AG09319 (cell line): ENCODE results near the gene ZP2.
"Not testable (repeated sequence)": the region's sequence is repeated elsewhere in the genome, so short reads cannot be mapped to it uniquely, and the experiment has no call there.

ENCODE experiments used
- DNase-seq: peaks from one replicate; pipeline ENCODE4 v3.0.0-alpha.2; 2010; ENCODE audit warnings: low read depth; ENCODE audit errors: extremely low read depth
- TF ChIP-seq, protein P1 (sequence below): IDR thresholded peaks from 2 replicates; pipeline ENCODE4 v1.5.1; 2011; ENCODE audit warnings: low read depth, mild to moderate bottlenecking, inconsistent platforms, low read length, moderate library complexity

Gene ZP2

DNA sequence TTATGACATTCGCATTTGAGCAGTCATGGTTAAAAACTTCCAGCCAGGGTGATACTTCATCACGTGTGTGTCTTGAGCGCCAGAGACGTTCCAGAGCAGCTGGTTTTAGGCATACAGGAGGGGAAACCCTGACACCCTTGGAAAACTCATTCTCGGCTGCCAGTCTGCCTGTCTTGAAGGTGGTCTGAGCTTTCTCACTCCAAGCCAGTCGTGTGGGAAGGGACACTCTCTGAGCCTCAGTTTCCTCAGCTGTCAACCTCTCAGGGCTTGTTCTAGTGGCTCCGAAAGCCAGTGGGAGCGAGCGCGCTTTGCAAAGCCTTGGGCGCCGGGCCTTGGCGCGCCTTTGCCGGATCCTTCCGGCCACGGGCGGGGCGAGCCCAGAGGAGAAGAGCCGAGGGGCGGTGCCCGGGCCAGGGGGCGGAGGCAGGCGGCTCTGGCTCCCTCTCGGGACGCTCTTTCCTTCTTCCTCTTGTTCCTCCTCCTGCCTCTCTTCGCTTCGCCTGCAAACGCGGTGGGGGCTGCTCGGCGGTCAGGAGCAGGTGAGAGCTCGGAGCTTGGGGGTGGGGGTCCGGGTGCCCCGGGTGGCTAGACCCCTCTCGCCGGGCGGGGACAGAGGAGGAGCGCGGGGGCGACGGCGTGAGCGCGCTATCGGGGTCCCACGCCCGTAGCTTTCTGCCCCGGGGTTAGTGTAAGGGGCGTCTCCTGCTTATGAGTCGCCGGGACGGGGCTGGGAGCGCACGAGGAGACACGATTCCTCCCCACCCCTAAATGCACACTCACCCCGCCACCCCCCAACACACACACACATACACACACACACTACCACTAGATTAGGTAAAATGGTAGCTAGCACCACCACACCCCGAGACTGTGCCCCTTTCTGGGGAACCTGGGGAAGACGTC, 52.9 kb downstream of the ZP2 start, which contains the start of gene LDAF1:
LDAF1 (plus strand) TSS at position 467 of the 903 bp plus-strand sequence. CDS start 2,509 bp downstream, outside the sequence.
- no peak for DNase-seq
- TF ChIP-seq, protein P1, sequence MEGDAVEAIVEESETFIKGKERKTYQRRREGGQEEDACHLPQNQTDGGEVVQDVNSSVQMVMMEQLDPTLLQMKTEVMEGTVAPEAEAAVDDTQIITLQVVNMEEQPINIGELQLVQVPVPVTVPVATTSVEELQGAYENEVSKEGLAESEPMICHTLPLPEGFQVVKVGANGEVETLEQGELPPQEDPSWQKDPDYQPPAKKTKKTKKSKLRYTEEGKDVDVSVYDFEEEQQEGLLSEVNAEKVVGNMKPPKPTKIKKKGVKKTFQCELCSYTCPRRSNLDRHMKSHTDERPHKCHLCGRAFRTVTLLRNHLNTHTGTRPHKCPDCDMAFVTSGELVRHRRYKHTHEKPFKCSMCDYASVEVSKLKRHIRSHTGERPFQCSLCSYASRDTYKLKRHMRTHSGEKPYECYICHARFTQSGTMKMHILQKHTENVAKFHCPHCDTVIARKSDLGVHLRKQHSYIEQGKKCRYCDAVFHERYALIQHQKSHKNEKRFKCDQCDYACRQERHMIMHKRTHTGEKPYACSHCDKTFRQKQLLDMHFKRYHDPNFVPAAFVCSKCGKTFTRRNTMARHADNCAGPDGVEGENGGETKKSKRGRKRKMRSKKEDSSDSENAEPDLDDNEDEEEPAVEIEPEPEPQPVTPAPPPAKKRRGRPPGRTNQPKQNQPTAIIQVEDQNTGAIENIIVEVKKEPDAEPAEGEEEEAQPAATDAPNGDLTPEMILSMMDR, result no peak

DNA sequence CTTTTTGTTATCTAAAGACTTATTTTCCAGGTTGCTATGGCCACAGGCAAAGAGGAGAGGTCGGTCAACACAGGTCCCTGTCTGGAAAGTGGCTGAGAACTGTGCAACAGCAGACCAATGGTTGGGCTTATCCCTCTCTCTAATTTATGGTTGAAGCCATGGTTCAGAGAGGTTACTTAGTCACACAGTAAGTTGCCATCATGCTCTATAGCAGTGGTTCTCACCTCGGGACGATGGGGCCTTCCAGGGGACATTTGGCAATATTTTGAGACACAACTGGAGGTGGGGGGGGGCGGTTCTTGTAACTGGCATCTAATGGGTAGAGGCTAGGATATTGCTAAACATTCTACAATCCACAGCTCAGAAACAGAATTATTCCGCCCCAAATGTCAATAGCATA, 53.7 kb downstream of the ZP2 start:
- no peak for DNase-seq
- TF ChIP-seq, protein P1, result no peak

DNA sequence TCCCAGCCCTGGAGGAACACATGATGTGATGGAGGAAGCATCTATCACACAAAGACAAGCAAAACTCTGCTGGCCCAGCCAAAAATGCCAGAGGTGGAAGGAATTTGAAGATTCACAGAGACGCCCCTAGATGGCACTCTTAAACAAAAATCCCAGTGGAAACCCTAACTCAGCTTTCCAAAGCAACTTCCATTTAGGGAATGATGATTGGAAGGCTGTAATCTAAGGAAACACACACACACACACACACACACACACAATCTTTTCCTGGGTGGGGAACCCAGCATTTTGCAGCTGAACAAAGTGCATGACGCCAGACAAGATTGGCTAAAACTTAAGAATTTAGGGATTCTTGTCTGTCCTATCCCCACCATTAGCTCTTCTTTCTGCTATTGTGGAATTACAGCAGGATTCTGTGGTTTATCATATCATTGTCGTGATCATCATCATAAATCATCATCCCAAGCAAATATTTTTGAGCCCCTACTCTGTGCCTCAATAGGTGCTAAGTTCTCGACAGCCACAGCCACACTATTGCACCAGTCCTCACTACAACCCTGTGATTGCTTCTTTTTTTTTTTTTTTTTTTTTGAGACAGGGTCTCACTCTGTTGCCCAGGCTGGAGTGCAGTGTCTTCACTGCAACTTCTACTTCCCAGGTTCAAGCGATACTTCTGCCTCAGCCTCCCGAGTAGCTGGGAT, 54.5 kb downstream of the ZP2 start:
- DNase-seq, result peak; percentile 54
- TF ChIP-seq, protein P1, result peak; percentile 74

DNA sequence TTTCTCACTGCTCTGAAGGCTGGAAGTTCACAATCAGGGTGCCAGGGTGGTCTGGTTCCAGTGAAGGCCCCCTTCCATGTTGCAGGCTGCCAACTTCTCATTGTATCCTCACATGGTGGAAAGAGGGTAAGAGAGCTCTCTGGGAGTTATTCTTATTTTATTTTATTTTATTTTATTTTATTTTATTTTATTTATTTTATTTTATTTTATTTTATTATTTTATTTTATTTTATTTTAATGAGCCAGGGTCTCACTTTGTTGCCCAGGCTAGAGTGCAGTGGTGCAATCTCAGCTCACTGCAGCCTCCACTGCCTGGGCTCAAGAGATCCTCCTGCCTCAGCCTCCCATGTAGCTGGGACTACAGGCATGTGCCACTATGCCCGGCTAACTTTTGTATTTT, 55.4 kb downstream of the ZP2 start:
- not testable (repeated sequence) for DNase-seq

DNA sequence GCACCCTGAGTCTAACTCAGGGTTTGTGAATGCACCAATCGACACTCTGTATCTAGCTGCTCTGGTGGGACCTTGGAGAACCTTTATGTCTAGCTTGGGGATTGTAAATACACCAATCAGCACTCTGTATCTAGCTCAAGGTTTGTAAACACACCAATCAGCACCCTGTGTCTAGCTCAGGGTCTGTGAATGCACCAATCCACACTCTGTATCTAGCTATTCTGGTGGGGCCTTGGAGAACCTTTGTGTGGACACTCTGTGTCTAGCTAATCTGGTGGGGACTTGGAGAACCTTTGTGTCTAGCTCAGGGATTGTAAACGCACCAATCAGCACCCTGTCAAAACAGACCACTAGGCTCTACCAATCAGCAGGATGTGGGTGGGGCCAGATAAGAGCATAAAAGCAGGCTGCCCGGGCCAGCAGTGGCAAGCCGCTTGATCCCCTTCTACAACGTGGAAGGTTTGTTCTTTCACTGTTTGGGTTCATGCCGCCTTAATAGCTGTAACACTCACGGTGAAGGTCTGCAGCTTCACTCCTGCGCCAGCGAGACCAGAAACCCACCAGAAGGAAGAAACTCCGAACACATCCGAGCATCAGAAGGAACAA, 58.1 kb downstream of the ZP2 start:
- not testable (repeated sequence) for DNase-seq

DNA sequence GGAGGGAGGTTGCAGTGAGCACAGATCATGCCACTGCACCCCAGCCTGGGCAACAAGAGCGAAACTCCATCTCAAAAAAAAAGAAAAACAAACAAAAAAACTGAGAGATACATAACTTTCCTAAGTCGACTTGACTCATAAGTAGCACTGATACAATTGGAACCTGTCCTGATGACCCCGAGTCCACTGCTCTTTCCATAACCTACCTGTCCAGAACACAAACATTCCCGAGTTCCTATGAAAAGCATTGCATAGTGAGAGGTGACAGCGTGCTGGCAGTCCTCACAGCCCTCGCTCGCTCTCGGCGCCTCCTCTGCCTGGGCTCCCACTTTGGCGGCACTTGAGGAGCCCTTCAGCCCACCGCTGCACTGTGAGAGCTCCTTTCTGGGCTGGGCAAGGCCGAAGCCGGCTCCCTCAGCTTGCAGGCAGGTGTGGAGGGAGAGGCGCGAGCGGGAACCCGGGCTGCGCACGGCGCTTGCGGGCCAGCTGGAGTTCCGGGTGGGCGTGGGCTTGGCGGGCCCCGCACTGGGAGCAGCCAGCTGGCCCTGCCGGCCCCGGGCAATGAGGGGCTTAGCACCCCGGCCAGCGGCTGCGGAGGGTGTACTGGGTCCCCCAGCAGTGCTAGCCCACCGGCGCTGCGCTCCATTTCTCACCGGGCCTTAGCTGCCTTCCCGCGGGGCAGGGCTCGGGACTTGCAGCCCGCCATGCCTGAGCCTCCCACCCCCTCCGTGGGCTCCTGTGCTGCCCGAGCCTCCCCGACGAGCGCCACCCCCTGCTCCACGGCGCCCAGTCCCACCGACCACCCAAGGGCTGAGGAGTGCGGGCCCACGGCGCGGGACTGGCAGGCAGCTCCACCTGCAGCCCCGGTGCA, 59.0 kb downstream of the ZP2 start:
- not testable (repeated sequence) for DNase-seq

DNA sequence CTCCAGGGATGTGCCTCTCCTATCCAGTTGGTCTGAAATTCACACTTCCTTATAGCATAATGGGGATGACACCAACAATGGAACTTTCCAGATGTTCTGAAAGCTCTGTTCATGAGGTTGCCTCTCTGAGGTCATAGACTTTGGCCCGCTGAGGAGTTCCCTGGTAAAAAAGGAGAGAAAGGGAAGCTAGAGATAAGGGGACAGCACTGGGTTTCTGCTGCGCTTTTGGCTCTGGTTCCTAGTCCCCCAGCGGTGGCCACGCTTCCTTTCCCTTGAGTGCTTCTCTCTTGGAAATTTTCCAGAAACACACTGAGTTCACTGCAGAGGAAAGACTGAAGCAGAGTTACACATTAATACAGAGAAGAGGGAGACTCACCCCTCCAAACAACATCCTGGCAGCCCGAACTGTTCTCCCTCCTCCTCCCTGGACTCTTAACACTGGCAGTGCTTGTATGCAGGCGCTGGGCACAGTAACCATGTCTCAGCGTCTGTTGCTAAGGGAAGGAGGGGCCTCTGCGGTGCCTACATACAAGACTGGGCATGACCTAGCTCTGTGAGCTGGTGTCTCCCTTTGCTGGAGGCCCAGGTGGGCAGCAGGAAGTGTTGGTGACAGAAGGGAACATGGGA, 60.9 kb downstream of the ZP2 start, which contains the start of gene DNAH3:
DNAH3 (minus strand) TSS at position 472 of the 627 bp plus-strand sequence. CDS start 527 bp downstream, outside the sequence.
- no peak for DNase-seq
- TF ChIP-seq, protein P1, result no peak
